HEK293 (cell line): Measurements from ENCODE around the gene GANAB.

Experiments used
- CTCF ChIA-PET: fragments of 350-600 bp; formaldehyde crosslinking; extraction: SDS; loops from one replicate; lab custom pipeline; 2021; ENCODE audit warnings: antibody characterized with exemption; lab: Yijun Ruan, JAX
- POLR2A ChIA-PET: fragments of 300-600 bp; formaldehyde crosslinking; extraction: SDS; loops from one replicate; lab custom pipeline; 2020; ENCODE audit warnings: antibody characterized with exemption, inconsistent platforms; lab: Yijun Ruan, JAX
- H3K27ac ChIP-seq: fragments of 200-500 bp; sonication (Bioruptor generic); 2 replicates; pipeline ENCODE4 v1.5.1; 2014; ENCODE audit warnings: low read depth, low read length, control low read depth, inconsistent platforms; ENCODE audit errors: extremely low read depth
- H3K36me3 ChIP-seq, 2 experiments: fragments of 200-500 bp in 1 of 2; sonication (Bioruptor generic) in 1 of 2; 1 replicate in 1 of 2; 2 replicates in 1 of 2; pipeline ENCODE4 v1.5.1; 2014 to 2017; ENCODE audit warnings: inconsistent platforms in 2 of 2, low read length in 2 of 2; ENCODE audit not compliant: control insufficient read depth in 2 of 2, insufficient read depth in 1 of 2
- H3K4me1 ChIP-seq: fragments of 200-500 bp; sonication (Bioruptor generic); 2 replicates; pipeline ENCODE4 v1.5.1; 2014; ENCODE audit warnings: mild to moderate bottlenecking, low read length, inconsistent platforms; ENCODE audit not compliant: control insufficient read depth, insufficient read depth
- H3K4me3 ChIP-seq: 2 replicates; pipeline ENCODE4 v1.5.1; 2011; ENCODE audit warnings: low read depth, mild to moderate bottlenecking, control low read depth, low read length, moderate library complexity
- H3K9me3 ChIP-seq: fragments of 200-500 bp; sonication (Bioruptor generic); 2 replicates; pipeline ENCODE4 v1.5.1; 2014; ENCODE audit warnings: low read depth, low read length, inconsistent platforms; ENCODE audit not compliant: control insufficient read depth, insufficient read depth
- KLF9 ChIP-seq: fragments of 450-650 bp; formaldehyde crosslinking; IDR thresholded peaks from 2 replicates; pipeline ENCODE4 v1.5.1; 2016; ENCODE audit warnings: missing biosample characterization, missing genetic modification characterization, low read depth
- PRDM10 ChIP-seq: fragments of 450-650 bp; formaldehyde crosslinking; IDR thresholded peaks from 2 replicates; pipeline ENCODE4 v1.5.1; 2016; ENCODE audit warnings: missing biosample characterization, missing genetic modification characterization
- ZBTB48 ChIP-seq: fragments of 450-650 bp; formaldehyde crosslinking; IDR thresholded peaks from 2 replicates; pipeline ENCODE4 v1.5.1; 2016; ENCODE audit warnings: missing biosample characterization, missing genetic modification characterization
- ZNF155 ChIP-seq: fragments of 450-650 bp; formaldehyde crosslinking; IDR thresholded peaks from 2 replicates; pipeline ENCODE4 v1.5.1; 2016; ENCODE audit warnings: missing biosample characterization, missing genetic modification characterization
- ZNF423 ChIP-seq: fragments of 450-650 bp; formaldehyde crosslinking; IDR thresholded peaks from 2 replicates; pipeline ENCODE4 v1.5.1; 2016; ENCODE audit warnings: missing biosample characterization, missing genetic modification characterization
- ZNF660 ChIP-seq: fragments of 450-650 bp; IDR thresholded peaks from 2 replicates; pipeline ENCODE4 v1.5.1; 2018; ENCODE audit warnings: missing biosample characterization, mild to moderate bottlenecking, missing genetic modification characterization
- ZNF777 ChIP-seq: fragments of 450-650 bp; formaldehyde crosslinking; IDR thresholded peaks from 2 replicates; pipeline ENCODE4 v1.5.1; 2017; ENCODE audit warnings: missing biosample characterization, missing genetic modification characterization, borderline replicate concordance
- ZNF837 ChIP-seq: fragments of 450-650 bp; formaldehyde crosslinking; IDR thresholded peaks from 2 replicates; pipeline ENCODE4 v1.5.1; 2016; ENCODE audit warnings: missing biosample characterization, missing genetic modification characterization
- TF ChIP-seq, protein P1 (sequence below): fragments of 450-650 bp; formaldehyde crosslinking; IDR thresholded peaks from 2 replicates; pipeline ENCODE4 v1.5.1; 2016; ENCODE audit warnings: missing biosample characterization, missing genetic modification characterization
- TF ChIP-seq, protein P2 (sequence below): IDR thresholded peaks from 2 replicates; pipeline ENCODE4 v1.6.1; 2011; ENCODE audit warnings: mild to moderate bottlenecking, low read depth, low read length, borderline replicate concordance
- TF ChIP-seq, protein P3 (sequence below): fragments of 450-650 bp; formaldehyde crosslinking; IDR thresholded peaks from 2 replicates; pipeline ENCODE4 v1.5.1; 2016; ENCODE audit warnings: missing biosample characterization, missing genetic modification characterization

Gene GANAB

DNA sequence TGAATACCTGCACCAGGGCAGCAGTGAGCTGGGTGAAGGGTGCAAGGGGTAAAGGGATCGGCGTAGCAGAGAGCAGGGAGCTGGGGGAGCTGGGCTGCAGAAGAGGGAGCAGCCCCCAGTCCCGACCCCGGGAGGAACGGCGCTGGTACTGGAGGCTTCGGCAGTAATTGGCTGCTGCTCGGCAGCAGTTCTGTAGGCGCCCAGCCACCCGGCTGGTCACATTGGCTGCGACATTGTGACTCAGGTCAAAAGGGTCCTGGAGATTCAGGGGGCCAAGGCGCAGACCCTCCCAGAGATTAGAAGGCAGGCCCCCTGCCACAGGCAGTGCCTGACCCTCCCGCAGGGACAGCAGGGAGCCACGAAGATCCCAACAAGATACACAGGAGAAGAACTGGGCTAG lies 70.6 kb downstream of the GANAB start (continued):
- TF ChIP-seq PRDM10 (tag by site-specific recombination) (no peak), ZNF837 (tag by site-specific recombination) (no peak), ZBTB48 (tag by site-specific recombination) (no peak), ZNF777 (tag by site-specific recombination) (no peak), ZNF660 (no peak), KLF9 (tag by site-specific recombination) (no peak), ZNF155 (tag by site-specific recombination) (no peak)
- TF ChIP-seq, protein P1, sequence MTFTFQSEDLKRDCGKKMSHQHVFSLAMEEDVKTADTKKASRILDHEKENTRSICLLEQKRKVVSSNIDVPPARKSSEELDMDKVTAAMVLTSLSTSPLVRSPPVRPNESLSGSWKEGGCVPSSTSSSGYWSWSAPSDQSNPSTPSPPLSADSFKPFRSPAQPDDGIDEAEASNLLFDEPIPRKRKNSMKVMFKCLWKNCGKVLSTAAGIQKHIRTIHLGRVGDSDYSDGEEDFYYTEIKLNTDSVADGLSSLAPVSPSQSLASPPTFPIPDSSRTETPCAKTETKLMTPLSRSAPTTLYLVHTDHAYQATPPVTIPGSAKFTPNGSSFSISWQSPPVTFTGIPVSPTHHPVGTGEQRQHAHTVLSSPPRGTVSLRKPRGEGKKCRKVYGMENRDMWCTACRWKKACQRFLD, result no peak

- H3K36me3 ChIP-seq, result peaks cover 12 to 88% of the 10 kb centered on the region in 2 experiments; a peak in 2 of 3 replicates
- TF ChIP-seq, protein P2, sequence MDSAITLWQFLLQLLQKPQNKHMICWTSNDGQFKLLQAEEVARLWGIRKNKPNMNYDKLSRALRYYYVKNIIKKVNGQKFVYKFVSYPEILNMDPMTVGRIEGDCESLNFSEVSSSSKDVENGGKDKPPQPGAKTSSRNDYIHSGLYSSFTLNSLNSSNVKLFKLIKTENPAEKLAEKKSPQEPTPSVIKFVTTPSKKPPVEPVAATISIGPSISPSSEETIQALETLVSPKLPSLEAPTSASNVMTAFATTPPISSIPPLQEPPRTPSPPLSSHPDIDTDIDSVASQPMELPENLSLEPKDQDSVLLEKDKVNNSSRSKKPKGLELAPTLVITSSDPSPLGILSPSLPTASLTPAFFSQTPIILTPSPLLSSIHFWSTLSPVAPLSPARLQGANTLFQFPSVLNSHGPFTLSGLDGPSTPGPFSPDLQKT, result no peak
- TF ChIP-seq ZNF423 (tag by site-specific recombination), result no peak
- TF ChIP-seq, protein P3, sequence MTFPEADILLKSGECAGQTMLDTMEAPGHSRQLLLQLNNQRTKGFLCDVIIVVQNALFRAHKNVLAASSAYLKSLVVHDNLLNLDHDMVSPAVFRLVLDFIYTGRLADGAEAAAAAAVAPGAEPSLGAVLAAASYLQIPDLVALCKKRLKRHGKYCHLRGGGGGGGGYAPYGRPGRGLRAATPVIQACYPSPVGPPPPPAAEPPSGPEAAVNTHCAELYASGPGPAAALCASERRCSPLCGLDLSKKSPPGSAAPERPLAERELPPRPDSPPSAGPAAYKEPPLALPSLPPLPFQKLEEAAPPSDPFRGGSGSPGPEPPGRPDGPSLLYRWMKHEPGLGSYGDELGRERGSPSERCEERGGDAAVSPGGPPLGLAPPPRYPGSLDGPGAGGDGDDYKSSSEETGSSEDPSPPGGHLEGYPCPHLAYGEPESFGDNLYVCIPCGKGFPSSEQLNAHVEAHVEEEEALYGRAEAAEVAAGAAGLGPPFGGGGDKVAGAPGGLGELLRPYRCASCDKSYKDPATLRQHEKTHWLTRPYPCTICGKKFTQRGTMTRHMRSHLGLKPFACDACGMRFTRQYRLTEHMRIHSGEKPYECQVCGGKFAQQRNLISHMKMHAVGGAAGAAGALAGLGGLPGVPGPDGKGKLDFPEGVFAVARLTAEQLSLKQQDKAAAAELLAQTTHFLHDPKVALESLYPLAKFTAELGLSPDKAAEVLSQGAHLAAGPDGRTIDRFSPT (tag by site-specific recombination), result peak; percentile 66
- no peaks in the 10 kb centered on the region for H3K4me1 ChIP-seq
- ChIA-PET CTCF (interaction anchor here (0.6 to 1.5 kb wide), 3 partner anchors 18 to 150 kb away, joined by 3 to 4 read pairs (median 4); no protein-coding TSS in a partner anchor), POLR2A (interaction anchor here (0.7 to 2.2 kb wide), 6 partner anchors 9 to 90 kb away, joined by 4 to 113 read pairs (median 10); partner anchors contain the start of genes C11orf98, CSKMT and TUT1)
- no peaks in the 10 kb centered on the region for H3K9me3 ChIP-seq
- H3K4me3 ChIP-seq, result peak overlapping the region; percentile 59
- no peak overlapping the region for H3K27ac ChIP-seq
These were observed 71.3 kb downstream of the GANAB start for GRCh38 chr11:62575156-62575555.
